Middle frontal gyrus (tissue), 1 donor: Measurements from ENCODE around the gene COL6A3.
A peak's percentile ranks its signal among the peaks of the same experiment; 100 is the strongest.

ENCODE experiments used
- DNase-seq: peaks from one replicate; pipeline ENCODE4 v3.0.0-alpha.2; 2015; ENCODE audit warnings: low spot score; ENCODE audit errors: extremely low spot score

Gene COL6A3

GRCh38 chr2:237444071-237444470, 30.1 kb upstream of the COL6A3 start:
- DNase-seq: no peak

GRCh38 chr2:237441605-237442274, 27.8 kb upstream of the COL6A3 start:
- DNase-seq: peak; percentile 8

- DNase-seq: no peak
These were observed 26.9 kb upstream of the COL6A3 start for GRCh38 chr2:237440819-237441281.

- DNase-seq: no peak
These were observed 24.3 kb upstream of the COL6A3 start for GRCh38 chr2:237438080-237438940.

- DNase-seq: no peak
These were observed 23.6 kb upstream of the COL6A3 start for GRCh38 chr2:237437566-237437965.

- DNase-seq: no peak
These were observed 22.1 kb upstream of the COL6A3 start for GRCh38 chr2:237435844-237436587.

GRCh38 chr2:237434866-237435311, 20.9 kb upstream of the COL6A3 start:
- peak; percentile 5 for DNase-seq

GRCh38 chr2:237433920-237434676, 20.1 kb upstream of the COL6A3 start:
- DNase-seq: no peak

GRCh38 chr2:237432484-237433092, 18.6 kb upstream of the COL6A3 start:
- DNase-seq: no peak

GRCh38 chr2:237431837-237432236, 17.9 kb upstream of the COL6A3 start:
- DNase-seq: no peak

GRCh38 chr2:237431372-237431771, 17.4 kb upstream of the COL6A3 start:
- no peak for DNase-seq

GRCh38 chr2:237430861-237431260, 16.9 kb upstream of the COL6A3 start:
- no peak for DNase-seq

- no peak for DNase-seq
These were observed 15.8 kb upstream of the COL6A3 start for GRCh38 chr2:237429753-237430152.

GRCh38 chr2:237427769-237428506, 14.0 kb upstream of the COL6A3 start:
- DNase-seq: no peak

GRCh38 chr2:237426517-237426916, 12.6 kb upstream of the COL6A3 start:
- DNase-seq: no peak

GRCh38 chr2:237425320-237425719, 11.4 kb upstream of the COL6A3 start:
- DNase-seq: no peak

GRCh38 chr2:237424544-237424943, 10.6 kb upstream of the COL6A3 start:
- no peak for DNase-seq

GRCh38 chr2:237423891-237424290, 9.9 kb upstream of the COL6A3 start:
- no peak for DNase-seq

- DNase-seq: no peak
These were observed 8.3 kb upstream of the COL6A3 start for GRCh38 chr2:237422309-237422708.

GRCh38 chr2:237421542-237422116, 7.7 kb upstream of the COL6A3 start:
- peak; percentile 18 for DNase-seq
